Umbilical cord (tissue), 1 donor: Measurements from ENCODE around the gene OR52N1. TPM values are rescaled to one million over a fixed set of nuclear protein-coding genes. Genes with fewer than 3 reads are reported as not detected.

Experiments used
- total RNA-seq: library from RNA; depleted of rRNA; stranded (reverse); fragments of >200 nt; gene quantifications from one replicate; pipeline ENCODE4 v1.2.3, GENCODE V29; 2014; ENCODE audit warnings: low replicate concordance; ENCODE audit not compliant: insufficient read depth

OR52N1 gene
- total RNA-seq, 1 donor from 2014 or later, result 0.96 TPM

Other genes with a start within 250 kb of the OR52N1 start
- 1.7 TPM for gene OR52H1, start 242.7 kb downstream of the OR52N1 start, total RNA-seq
- gene OR52B6, start 210.4 kb downstream of the OR52N1 start, total RNA-seq, result not detected
- gene TRIM6, start 194.6 kb downstream of the OR52N1 start, total RNA-seq, result 4.1 TPM
- 10.1 TPM for gene TRIM34, start 166.3 kb downstream of the OR52N1 start, total RNA-seq
- 22.9 TPM for gene TRIM5, start 106.2 kb downstream of the OR52N1 start, total RNA-seq
- gene TRIM22, start 101.5 kb downstream of the OR52N1 start, total RNA-seq, result 67.7 TPM
- gene OR56B1, start 54.8 kb downstream of the OR52N1 start, total RNA-seq, result not detected
- gene OR52N4, start 37.0 kb downstream of the OR52N1 start, total RNA-seq, result 1.9 TPM
- 0.72 TPM for gene OR52N5, start 7.9 kb downstream of the OR52N1 start, total RNA-seq
- gene OR52N2, start 17.7 kb upstream of the OR52N1 start, total RNA-seq, result not detected
- not detected for gene OR52E6, start 50.6 kb upstream of the OR52N1 start, total RNA-seq
- 1.9 TPM for gene OR52E8, start 66.4 kb upstream of the OR52N1 start, total RNA-seq
- 4.6 TPM for gene OR52E4, start 89.4 kb upstream of the OR52N1 start, total RNA-seq
- 0.96 TPM for gene OR52E5, start 101.9 kb upstream of the OR52N1 start, total RNA-seq
- 2.6 TPM for gene OR56A3, start 151.0 kb upstream of the OR52N1 start, total RNA-seq
- gene OR56A5, start 177.2 kb upstream of the OR52N1 start, total RNA-seq, result 5.5 TPM
- 3.4 TPM for gene OR52L1, start 195.7 kb upstream of the OR52N1 start, total RNA-seq
- 2.4 TPM for gene OR56A4, start 215.7 kb upstream of the OR52N1 start, total RNA-seq
- gene OR56A1, start 239.5 kb upstream of the OR52N1 start, total RNA-seq, result 2.2 TPM